WERI-Rb-1 (cell line): ENCODE results near the gene TFDP2.

Source experiments
- DNase-seq: peaks from one replicate; pipeline ENCODE4 v3.0.0-alpha.2; 2020
- H3K27ac ChIP-seq: fragments of 250-450 bp; sonication (Bioruptor Pico); 2 replicates; pipeline ENCODE4 v1.5.1; 2020; ENCODE audit warnings: mild to moderate bottlenecking, moderate library complexity
- H3K27me3 ChIP-seq: fragments of 250-450 bp; sonication (Bioruptor Pico); 2 replicates; pipeline ENCODE4 v1.5.1; 2021; ENCODE audit warnings: mild to moderate bottlenecking, low read depth, moderate library complexity; ENCODE audit not compliant: insufficient read depth, severe bottlenecking
- H3K36me3 ChIP-seq: fragments of 250-450 bp; sonication (Bioruptor Pico); 2 replicates; pipeline ENCODE4 v1.5.1; 2020; ENCODE audit warnings: mild to moderate bottlenecking, moderate library complexity
- H3K4me3 ChIP-seq: 2 replicates; pipeline ENCODE4 v1.5.1; 2011; ENCODE audit warnings: low read depth, mild to moderate bottlenecking, control low read depth, low read length
- H3K9me3 ChIP-seq: fragments of 250-450 bp; sonication (Bioruptor Pico); 2 replicates; pipeline ENCODE4 v1.5.1; 2021; ENCODE audit warnings: mild to moderate bottlenecking, moderate library complexity; ENCODE audit not compliant: severe bottlenecking
- TF ChIP-seq, protein P1 (sequence below): IDR thresholded peaks from 2 replicates; pipeline ENCODE4 v1.5.1; 2011; ENCODE audit warnings: low read depth, mild to moderate bottlenecking, control low read depth, inconsistent platforms, low read length

TFDP2 gene

GRCh38 chr3:141895731-141896130 is 253.6 kb downstream of the TFDP2 start:
- peaks cover 5% of the 10 kb centered on the region; the same call in 1 of the 2 replicates for H3K36me3 ChIP-seq
- H3K27ac ChIP-seq, result no peak overlapping the region
- DNase-seq, result no peak
- no peak overlapping the region for H3K4me3 ChIP-seq
- H3K9me3 ChIP-seq, result no peaks in the 10 kb centered on the region
- H3K27me3 ChIP-seq, result no peaks in the 10 kb centered on the region
- TF ChIP-seq, protein P1, sequence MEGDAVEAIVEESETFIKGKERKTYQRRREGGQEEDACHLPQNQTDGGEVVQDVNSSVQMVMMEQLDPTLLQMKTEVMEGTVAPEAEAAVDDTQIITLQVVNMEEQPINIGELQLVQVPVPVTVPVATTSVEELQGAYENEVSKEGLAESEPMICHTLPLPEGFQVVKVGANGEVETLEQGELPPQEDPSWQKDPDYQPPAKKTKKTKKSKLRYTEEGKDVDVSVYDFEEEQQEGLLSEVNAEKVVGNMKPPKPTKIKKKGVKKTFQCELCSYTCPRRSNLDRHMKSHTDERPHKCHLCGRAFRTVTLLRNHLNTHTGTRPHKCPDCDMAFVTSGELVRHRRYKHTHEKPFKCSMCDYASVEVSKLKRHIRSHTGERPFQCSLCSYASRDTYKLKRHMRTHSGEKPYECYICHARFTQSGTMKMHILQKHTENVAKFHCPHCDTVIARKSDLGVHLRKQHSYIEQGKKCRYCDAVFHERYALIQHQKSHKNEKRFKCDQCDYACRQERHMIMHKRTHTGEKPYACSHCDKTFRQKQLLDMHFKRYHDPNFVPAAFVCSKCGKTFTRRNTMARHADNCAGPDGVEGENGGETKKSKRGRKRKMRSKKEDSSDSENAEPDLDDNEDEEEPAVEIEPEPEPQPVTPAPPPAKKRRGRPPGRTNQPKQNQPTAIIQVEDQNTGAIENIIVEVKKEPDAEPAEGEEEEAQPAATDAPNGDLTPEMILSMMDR, result no peak

- TF ChIP-seq, protein P1, result no peak
- H3K36me3 ChIP-seq, result peaks cover 5% of the 10 kb centered on the region; the same call in 1 of the 2 replicates
- no peak for DNase-seq
Observed at GRCh38 chr3:141894524-141895176, 254.7 kb downstream of the TFDP2 start.

More at GRCh38 chr3:141894524-141895176, 254.7 kb downstream of the TFDP2 start:
- Histone ChIP-seq H3K27me3 (no peaks in the 10 kb centered on the region), H3K4me3 (no peak overlapping the region), H3K9me3 (no peaks in the 10 kb centered on the region), H3K27ac (no peak overlapping the region)
